Mesenchymal stem cell (in vitro differentiated cells and primary cell): ENCODE data around the gene SEPTIN12.

Experiments used
- DNase-seq: peaks from one replicate; pipeline ENCODE4 v3.0.0-alpha.2; 2013
- H2AFZ ChIP-seq: one replicate; pipeline ENCODE4 v1.6.1; 2013; ENCODE audit warnings: low read depth, mild to moderate bottlenecking, control low read depth, inconsistent platforms, low read length, moderate library complexity
- H2AK5ac ChIP-seq: 2 replicates; pipeline ENCODE4 v1.6.1; 2013; ENCODE audit warnings: low read length, moderate library complexity, mild to moderate bottlenecking, inconsistent platforms; ENCODE audit not compliant: severe bottlenecking
- H2BK120ac ChIP-seq: one replicate; pipeline ENCODE4 v1.6.1; 2013; ENCODE audit warnings: low read depth, mild to moderate bottlenecking, inconsistent platforms, low read length, moderate library complexity
- H2BK12ac ChIP-seq, 2 experiments: one replicate each; pipeline ENCODE4 v1.6.1; 2013; ENCODE audit warnings: inconsistent platforms in 2 of 2, low read length in 2 of 2, mild to moderate bottlenecking in 2 of 2, moderate library complexity in 2 of 2, control low read depth in 1 of 2
- H2BK15ac ChIP-seq: one replicate; pipeline ENCODE4 v1.6.1; 2013; ENCODE audit warnings: mild to moderate bottlenecking, low read depth, inconsistent platforms; ENCODE audit not compliant: poor library complexity, severe bottlenecking
- H2BK5ac ChIP-seq: 2 replicates; pipeline ENCODE4 v1.6.1; 2013; ENCODE audit warnings: low read depth, mild to moderate bottlenecking, low read length, control low read depth, inconsistent platforms; ENCODE audit not compliant: poor library complexity, severe bottlenecking
- H3K14ac ChIP-seq, 2 experiments: one replicate each; pipeline ENCODE4 v1.6.1; 2013; ENCODE audit warnings: inconsistent platforms in 2 of 2, low read length in 2 of 2, control low read depth in 1 of 2, mild to moderate bottlenecking in 1 of 2, moderate library complexity in 1 of 2
- H3K18ac ChIP-seq, 2 experiments: one replicate each; pipeline ENCODE4 v1.6.1; 2013; ENCODE audit warnings: inconsistent platforms in 2 of 2, low read length in 2 of 2, control low read depth in 1 of 2, low read depth in 1 of 2, mild to moderate bottlenecking in 1 of 2
- H3K23ac ChIP-seq, 2 experiments: one replicate each; pipeline ENCODE4 v1.6.1; 2013; ENCODE audit warnings: inconsistent platforms in 2 of 2, low read length in 2 of 2, mild to moderate bottlenecking in 2 of 2, moderate library complexity in 2 of 2, control low read depth in 1 of 2
- H3K27ac ChIP-seq: 2 replicates; pipeline ENCODE4 v1.5.1; 2013; ENCODE audit warnings: mild to moderate bottlenecking, moderate library complexity, low read length, control low read depth, inconsistent platforms; ENCODE audit not compliant: poor library complexity, severe bottlenecking
- H3K27me3 ChIP-seq, 2 experiments: 2 replicates each; pipeline versions ENCODE4 v1.6.1 to v1.7.0; 2013; ENCODE audit warnings: low read length in 2 of 2, mild to moderate bottlenecking in 2 of 2, moderate library complexity in 2 of 2, control low read depth in 1 of 2, inconsistent platforms in 1 of 2; ENCODE audit not compliant: control insufficient read depth in 1 of 2, insufficient read depth in 1 of 2
- H3K36me3 ChIP-seq, 2 experiments: 2 replicates each; pipeline versions ENCODE4 v1.6.1 to v1.7.0; 2013; ENCODE audit warnings: low read length in 2 of 2, control low read depth in 1 of 2, inconsistent platforms in 1 of 2, low read depth in 1 of 2, mild to moderate bottlenecking in 1 of 2; ENCODE audit not compliant: insufficient read depth in 2 of 2, control insufficient read depth in 1 of 2
- H3K4ac ChIP-seq, 2 experiments: one replicate each; pipeline ENCODE4 v1.6.1; 2013; ENCODE audit warnings: inconsistent platforms in 2 of 2, low read length in 2 of 2, mild to moderate bottlenecking in 2 of 2, moderate library complexity in 2 of 2, control low read depth in 1 of 2, low read depth in 1 of 2
- H3K4me1 ChIP-seq: 2 replicates; pipeline ENCODE4 v1.6.1; 2013; ENCODE audit warnings: low read depth, low read length, control low read depth; ENCODE audit not compliant: control insufficient read depth, insufficient read depth
- H3K4me2 ChIP-seq: 2 replicates; pipeline ENCODE4 v1.6.1; 2013; ENCODE audit warnings: low read length, mild to moderate bottlenecking, inconsistent platforms; ENCODE audit not compliant: poor library complexity, severe bottlenecking
- H3K4me3 ChIP-seq, 2 experiments: 2 replicates each; pipeline versions ENCODE4 v1.5.1 to v1.7.0; 2013; ENCODE audit warnings: low read length in 2 of 2, mild to moderate bottlenecking in 2 of 2, control low read depth in 1 of 2, low read depth in 1 of 2; ENCODE audit not compliant: insufficient read depth in 1 of 2
- H3K79me1 ChIP-seq: replicated peaks from 2 replicates; pipeline ENCODE4 v1.6.1; 2013; ENCODE audit warnings: mild to moderate bottlenecking, control low read depth, low read length, inconsistent platforms; ENCODE audit not compliant: poor library complexity, severe bottlenecking
- H3K9ac ChIP-seq: 2 replicates; pipeline ENCODE4 v1.7.0; 2013; ENCODE audit warnings: mild to moderate bottlenecking, low read length, moderate library complexity
- H3K9me3 ChIP-seq: 2 replicates; pipeline ENCODE4 v1.7.0; 2013; ENCODE audit warnings: mild to moderate bottlenecking, low read length; ENCODE audit not compliant: control insufficient read depth
- H4K8ac ChIP-seq: one replicate; pipeline ENCODE4 v1.6.1; 2013; ENCODE audit warnings: inconsistent platforms, mild to moderate bottlenecking, low read length, moderate library complexity
- H4K91ac ChIP-seq: one replicate; pipeline ENCODE4 v1.6.1; 2013; ENCODE audit warnings: mild to moderate bottlenecking, low read length, inconsistent platforms
- WGBS: methylation state at CpG from one replicate; pipeline ENCODE4 v1.1.7; 2013; ENCODE audit warnings: mixed read lengths; 5-methylcytosine and 5-hydroxymethylcytosine counted together

SEPTIN12 gene

DNA sequence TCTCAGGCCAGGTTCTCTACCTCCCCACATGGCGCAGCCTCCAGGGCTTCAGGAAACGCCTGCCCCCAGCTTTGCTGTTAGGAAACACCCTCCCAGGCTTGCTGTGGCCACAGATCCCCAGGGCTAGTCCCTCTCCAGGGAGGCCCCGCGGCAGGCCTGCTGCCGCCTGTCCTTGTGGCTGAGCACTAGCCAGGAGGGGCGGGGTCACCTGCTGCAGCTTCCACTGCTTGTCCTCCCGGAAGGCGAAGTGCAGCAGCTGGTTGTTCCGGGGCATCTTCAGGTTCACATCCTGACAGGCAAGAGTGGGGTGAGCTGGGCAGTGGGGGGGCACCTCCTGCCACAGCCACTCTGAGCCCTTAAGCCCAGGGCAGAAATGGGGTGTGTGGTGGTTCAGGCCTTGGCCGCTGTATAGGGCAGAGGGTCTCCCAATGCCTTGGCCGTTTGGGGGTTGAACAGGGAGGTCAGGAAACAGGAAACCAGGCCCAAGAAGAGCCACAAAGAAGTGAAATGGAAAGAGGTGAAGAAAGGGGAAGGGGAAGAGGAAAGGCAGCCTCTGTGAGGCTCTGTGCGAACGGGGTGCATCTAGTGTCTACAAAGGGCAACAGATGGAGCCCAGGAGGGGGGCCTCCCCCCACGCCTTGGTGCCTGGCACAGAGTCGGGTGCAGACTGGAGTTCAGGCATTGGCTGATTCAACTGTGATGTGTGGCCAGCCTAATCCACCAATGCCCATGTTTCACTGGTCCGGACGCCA lies 12.3 kb upstream of the SEPTIN12 start:
- whole genome bisulfite sequencing = 93% methylated on average over 17 of the region's 17 CpGs
- no peak overlapping the region for H4K91ac ChIP-seq

DNA sequence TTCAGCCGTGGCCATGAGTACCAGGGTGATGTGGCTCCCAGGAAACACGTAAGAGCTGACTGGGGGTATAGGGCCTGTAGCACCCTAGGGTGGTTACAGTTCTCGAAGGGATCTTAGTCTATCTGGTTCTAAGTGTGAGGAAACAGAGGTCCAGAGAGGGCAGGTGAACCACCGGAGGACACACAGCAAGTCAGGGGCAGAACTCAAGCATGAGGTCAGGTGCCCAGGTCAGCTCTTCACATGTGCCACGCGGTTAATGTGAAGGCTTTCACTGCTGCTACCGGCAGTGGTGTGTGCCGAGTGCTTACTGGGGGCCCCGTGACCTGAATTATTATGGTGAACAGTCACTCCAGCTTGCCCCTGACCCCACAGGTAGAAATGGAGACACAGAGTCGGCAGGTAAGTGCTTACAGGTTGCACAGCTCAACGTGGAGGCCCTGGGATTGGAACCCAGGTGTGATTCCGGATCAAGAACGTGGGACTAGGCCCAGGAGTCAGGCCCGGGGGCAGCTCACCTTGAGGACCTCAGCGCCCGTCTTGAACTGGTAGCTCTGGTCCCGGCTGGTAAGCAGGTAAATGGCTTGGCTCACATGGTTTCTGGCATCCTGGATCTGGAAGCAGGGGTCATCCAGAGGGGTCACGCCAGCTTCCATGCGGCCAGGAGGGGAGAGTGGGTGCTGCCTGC lies 11.2 kb upstream of the SEPTIN12 start:
- H3K36me3 ChIP-seq = peaks cover 20 to 68% of the 10 kb centered on the region in 2 experiments
- H3K27me3 ChIP-seq = no peaks in the 10 kb centered on the region
- peaks cover 13% of the 10 kb centered on the region for H3K79me1 ChIP-seq
- no peak overlapping the region for H4K91ac ChIP-seq
- no peak overlapping the region for H3K4ac ChIP-seq
- H3K9ac ChIP-seq = no peak overlapping the region
- H3K4me2 ChIP-seq = no peak overlapping the region
- peaks cover 13% of the 10 kb centered on the region for H3K4me1 ChIP-seq
- H3K18ac ChIP-seq = no peak overlapping the region
- H2BK5ac ChIP-seq = no peak overlapping the region
- H4K8ac ChIP-seq = no peak overlapping the region
- no peak overlapping the region for H3K14ac ChIP-seq
- DNase-seq = no peak
- no peak overlapping the region for H2AFZ ChIP-seq
- no peak overlapping the region for H3K4me3 ChIP-seq
- H2BK12ac ChIP-seq = no peak overlapping the region
- H2AK5ac ChIP-seq = no peak overlapping the region
- H2BK15ac ChIP-seq = no peak overlapping the region
- WGBS = 94% methylated on average over 19 of the region's 19 CpGs
- no peak overlapping the region for H3K23ac ChIP-seq
- no peak overlapping the region for H3K27ac ChIP-seq
- H3K9me3 ChIP-seq = no peaks in the 10 kb centered on the region
- H2BK120ac ChIP-seq = no peak overlapping the region

More for the DNA sequence above, 12.3 kb upstream of the SEPTIN12 start:
- H4K8ac ChIP-seq = no peak overlapping the region
- peaks cover 32 to 74% of the 10 kb centered on the region in 2 experiments for H3K36me3 ChIP-seq
- H3K14ac ChIP-seq = no peak overlapping the region
- H3K9me3 ChIP-seq = no peaks in the 10 kb centered on the region
- no peak overlapping the region for H3K4me3 ChIP-seq
- H2BK5ac ChIP-seq = no peak overlapping the region
- H2BK12ac ChIP-seq = no peak overlapping the region
- no peak overlapping the region for H3K4ac ChIP-seq
- no peak for DNase-seq
- no peak overlapping the region for H3K18ac ChIP-seq
- no peak overlapping the region for H3K4me2 ChIP-seq
- no peak overlapping the region for H2AK5ac ChIP-seq
- no peak overlapping the region for H2BK15ac ChIP-seq
- H2AFZ ChIP-seq = no peak overlapping the region
- peaks cover 13% of the 10 kb centered on the region for H3K79me1 ChIP-seq
- H3K4me1 ChIP-seq = peaks cover 10% of the 10 kb centered on the region
- no peaks in the 10 kb centered on the region for H3K27me3 ChIP-seq
- no peak overlapping the region for H3K23ac ChIP-seq
- H2BK120ac ChIP-seq = no peak overlapping the region
- no peak overlapping the region for H3K27ac ChIP-seq
- H3K9ac ChIP-seq = no peak overlapping the region

DNA sequence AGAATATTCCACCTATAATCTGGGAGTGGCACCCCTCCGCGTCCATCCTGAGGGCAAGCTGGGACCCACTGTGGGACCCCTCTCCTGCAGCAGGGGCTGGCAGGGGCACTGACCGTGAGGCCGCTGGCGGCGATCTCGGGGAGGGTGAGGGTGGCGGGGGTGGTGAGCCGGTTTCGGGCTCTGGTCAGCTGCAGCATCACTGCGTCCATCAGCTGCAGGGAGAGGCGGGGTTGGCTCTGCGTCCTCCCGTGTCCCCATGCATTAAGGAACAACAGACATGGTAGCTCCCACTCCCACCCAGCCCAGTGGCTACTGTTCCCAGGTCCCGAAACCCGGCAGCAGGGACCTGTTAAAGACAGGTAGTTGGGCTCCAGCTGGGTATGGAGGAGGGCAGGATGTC lies 10.3 kb upstream of the SEPTIN12 start:
- H3K4me1 ChIP-seq = peaks cover 13% of the 10 kb centered on the region
- peaks cover 13% of the 10 kb centered on the region for H3K79me1 ChIP-seq
- H3K4ac ChIP-seq = no peak overlapping the region
- H3K4me3 ChIP-seq = peak overlapping the region in 1 of 2 experiments; percentile 14
- H3K4me2 ChIP-seq = no peak overlapping the region
- H3K36me3 ChIP-seq = peaks cover 14 to 62% of the 10 kb centered on the region in 2 experiments
- H2BK12ac ChIP-seq = no peak overlapping the region
- no peak overlapping the region for H2BK5ac ChIP-seq
- H4K8ac ChIP-seq = no peak overlapping the region
- no peak for DNase-seq
- no peak overlapping the region for H4K91ac ChIP-seq
- no peak overlapping the region for H3K23ac ChIP-seq
- H3K27ac ChIP-seq = no peak overlapping the region
- no peak overlapping the region for H3K14ac ChIP-seq
- 91% methylated on average over 14 of the region's 16 CpGs for WGBS
- H2BK120ac ChIP-seq = no peak overlapping the region
- H3K9me3 ChIP-seq = no peaks in the 10 kb centered on the region
- no peak overlapping the region for H2AK5ac ChIP-seq
- H3K9ac ChIP-seq = no peak overlapping the region
- no peak overlapping the region for H2BK15ac ChIP-seq
- H3K18ac ChIP-seq = no peak overlapping the region
- H3K27me3 ChIP-seq = no peaks in the 10 kb centered on the region
- H2AFZ ChIP-seq = no peak overlapping the region

DNA sequence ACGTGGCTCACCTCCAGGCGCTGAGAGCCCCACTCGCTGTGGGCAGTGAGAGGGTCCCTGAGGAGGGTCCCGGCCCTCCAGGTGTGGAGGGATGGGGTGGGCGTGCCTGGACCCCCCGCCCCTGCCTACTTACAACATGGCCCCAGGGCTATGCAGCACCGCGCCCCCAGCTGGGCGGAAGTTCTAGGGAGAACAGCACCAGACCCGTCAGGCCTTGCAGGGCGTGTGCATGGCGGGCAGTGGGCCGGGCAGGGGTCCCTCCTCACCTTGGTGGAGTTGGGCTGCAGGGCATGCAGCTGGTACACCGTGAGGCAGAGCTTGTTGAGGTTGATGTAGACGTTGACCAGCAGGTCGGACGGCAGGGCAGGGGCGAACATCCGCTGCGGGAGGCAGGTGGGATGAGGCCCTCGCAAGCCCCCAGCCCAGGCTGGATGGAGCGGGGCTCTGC lies 9.7 kb upstream of the SEPTIN12 start:
- DNase-seq = no peak
- no peak overlapping the region for H3K4me2 ChIP-seq
- 93% methylated on average over 22 of the region's 22 CpGs for WGBS
- no peak overlapping the region for H2BK120ac ChIP-seq
- H3K27ac ChIP-seq = no peak overlapping the region
- H3K27me3 ChIP-seq = no peaks in the 10 kb centered on the region
- no peak overlapping the region for H2AK5ac ChIP-seq
- H2BK12ac ChIP-seq = no peak overlapping the region
- H3K79me1 ChIP-seq = peaks cover 13% of the 10 kb centered on the region
- H4K8ac ChIP-seq = no peak overlapping the region
- H3K4me3 ChIP-seq = no peak overlapping the region
- H3K4ac ChIP-seq = no peak overlapping the region
- peaks cover 14 to 62% of the 10 kb centered on the region in 2 experiments for H3K36me3 ChIP-seq
- H3K14ac ChIP-seq = no peak overlapping the region
- no peak overlapping the region for H3K18ac ChIP-seq
- H3K4me1 ChIP-seq = peaks cover 13% of the 10 kb centered on the region
- no peak overlapping the region for H2AFZ ChIP-seq
- no peak overlapping the region for H2BK5ac ChIP-seq
- H3K9ac ChIP-seq = no peak overlapping the region
- H2BK15ac ChIP-seq = no peak overlapping the region
- H3K9me3 ChIP-seq = no peaks in the 10 kb centered on the region
- no peak overlapping the region for H3K23ac ChIP-seq
- H4K91ac ChIP-seq = no peak overlapping the region
